Activated CD8-positive, alpha-beta memory T cell treated with anti-CD3 and anti-CD28 coated beads for 1 hour (primary cell): ENCODE data around the gene MAGEB18.

Source experiments
- DNase-seq, 2 donors: peaks; one replicate each; pipeline ENCODE4 v3.0.0-alpha.2; 2020; ENCODE audit warnings: low read depth in 1 of 2; ENCODE audit errors: extremely low read depth in 1 of 2

The MAGEB18 gene

DNA sequence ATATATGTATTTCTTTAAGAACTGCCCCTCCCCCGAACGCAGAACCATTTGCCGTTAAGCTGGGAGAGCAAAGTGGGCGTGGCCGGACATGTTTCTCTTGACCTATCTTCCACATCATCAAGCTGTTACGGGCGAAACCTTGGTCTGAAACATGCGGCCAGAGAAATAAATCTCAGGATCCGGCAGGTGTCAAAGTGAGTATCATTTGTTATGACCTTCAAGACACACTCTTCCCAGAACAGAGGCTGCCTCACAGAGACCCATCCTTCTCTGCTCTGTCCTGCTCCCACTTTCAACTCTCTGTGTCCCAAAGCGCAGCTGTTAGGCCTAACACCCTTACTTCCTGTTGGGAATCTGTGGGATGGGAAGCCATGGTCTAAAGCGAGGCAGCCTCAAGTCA, at the start of gene MAGEB18:
Gene MAGEB18 (plus strand): TSS at position 70 of the 400 bp plus-strand sequence. CDS start 643 bp downstream, outside the sequence.
- no peak for DNase-seq

DNA sequence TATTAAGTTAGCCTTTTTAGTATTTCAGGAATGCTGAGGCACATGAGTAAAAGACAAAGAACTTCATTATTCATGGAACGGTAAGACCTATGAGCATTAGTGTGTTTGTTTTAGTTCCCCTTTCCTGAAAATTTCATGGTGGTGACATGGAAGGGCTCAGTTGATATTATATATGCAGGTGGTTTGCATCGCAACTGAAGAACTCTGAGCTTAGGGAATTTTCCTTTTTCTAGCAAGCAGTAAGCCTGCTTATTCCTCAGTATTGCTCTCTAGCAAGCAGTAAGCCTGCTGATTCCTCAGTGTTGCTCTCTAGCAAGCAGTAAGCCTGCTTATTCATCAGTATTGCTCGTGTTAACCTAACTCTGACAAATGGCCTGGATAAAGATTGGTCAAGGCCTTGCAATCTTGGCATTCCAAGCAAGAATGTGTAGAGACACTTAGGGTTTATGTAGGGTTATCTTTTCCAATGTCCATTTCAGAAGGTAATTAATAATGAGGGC, 37.7 kb upstream of the MAGEB18 start:
- no peak for DNase-seq

DNA sequence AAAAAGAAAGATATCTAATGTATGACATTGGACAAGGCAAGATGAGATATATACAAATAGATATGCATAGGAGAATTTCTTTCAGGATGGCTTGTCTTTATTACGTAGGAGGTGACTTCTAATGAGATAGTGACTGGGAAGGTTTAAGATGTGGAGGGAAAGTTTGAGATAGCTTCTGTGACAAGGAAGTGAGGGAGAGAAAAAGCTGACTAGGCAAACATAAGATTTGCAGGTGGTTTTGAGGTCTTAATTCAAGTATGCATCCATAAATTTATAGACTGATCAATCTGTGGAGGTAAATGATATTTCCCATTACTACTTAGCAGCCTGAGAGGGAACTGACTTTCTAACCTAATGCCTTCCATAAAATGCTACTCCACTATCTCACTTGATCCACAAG, 29.0 kb upstream of the MAGEB18 start:
- no peak for DNase-seq

DNA sequence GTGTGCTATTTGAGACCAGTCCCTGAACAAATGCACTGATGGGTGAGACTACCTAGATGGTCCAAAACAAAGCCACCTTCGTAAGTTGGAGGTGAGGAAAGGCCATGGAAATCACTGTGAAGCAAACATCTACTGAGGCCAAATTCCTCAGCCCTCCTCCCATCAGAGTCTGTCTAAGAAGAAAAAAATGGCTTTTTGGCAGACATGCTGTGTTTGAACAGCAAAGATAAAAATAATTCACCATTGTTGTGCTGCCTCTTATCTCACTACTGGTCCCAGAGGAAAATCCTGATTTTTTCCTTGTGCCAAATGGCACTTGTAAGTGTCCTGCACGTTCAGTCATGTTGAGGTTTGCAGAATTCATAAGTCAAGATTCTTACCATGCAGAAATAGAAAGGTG, 7.9 kb downstream of the MAGEB18 start:
- DNase-seq, result no peak

DNA sequence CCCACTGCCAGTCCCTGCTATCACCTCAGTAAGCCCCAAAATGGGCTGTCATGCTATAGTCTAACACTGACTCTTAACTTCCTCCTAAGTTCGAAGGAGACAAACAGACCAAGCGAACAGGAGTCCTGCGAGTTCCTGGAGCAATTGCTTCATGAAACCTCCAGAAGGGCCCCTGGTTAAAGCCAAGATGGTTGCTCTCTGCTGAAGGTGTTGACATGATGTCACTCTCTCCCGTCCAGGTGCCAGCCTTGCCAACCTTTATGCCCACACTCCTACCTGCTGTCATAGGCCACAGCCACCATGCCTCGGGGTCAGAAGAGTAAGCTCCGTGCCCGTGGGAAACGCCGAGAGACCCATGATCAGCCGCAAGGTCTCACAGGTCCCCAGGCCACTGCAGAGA, 22.2 kb downstream of the MAGEB18 start, which contains the start of gene MAGEB6B:
Gene MAGEB6B (plus strand): TSS at position 301 of the 400 bp plus-strand sequence. CDS start 0 bp downstream, at position 301.
- DNase-seq, result no peak
